ENCODE results near the gene NISCH. TPM values are rescaled to one million over a fixed set of nuclear protein-coding genes. Genes with fewer than 3 reads are reported as not detected.
A peak's percentile ranks its signal among the peaks of the same experiment; 100 is the strongest.

Gene NISCH
- total RNA-seq (2014; rRNA removed; shearing (Covaris generic)): 18.7 and 19.0 TPM in 2 replicates

- DNase-seq (ENCODE audit: low read depth): peak; percentile 86
These were observed at the start of gene NISCH for GRCh38 chr3:52455283-52456168. Gene NISCH (plus strand): TSS chr3:52455604. CDS start chr3:52455642, 38 bp downstream.

DNA sequence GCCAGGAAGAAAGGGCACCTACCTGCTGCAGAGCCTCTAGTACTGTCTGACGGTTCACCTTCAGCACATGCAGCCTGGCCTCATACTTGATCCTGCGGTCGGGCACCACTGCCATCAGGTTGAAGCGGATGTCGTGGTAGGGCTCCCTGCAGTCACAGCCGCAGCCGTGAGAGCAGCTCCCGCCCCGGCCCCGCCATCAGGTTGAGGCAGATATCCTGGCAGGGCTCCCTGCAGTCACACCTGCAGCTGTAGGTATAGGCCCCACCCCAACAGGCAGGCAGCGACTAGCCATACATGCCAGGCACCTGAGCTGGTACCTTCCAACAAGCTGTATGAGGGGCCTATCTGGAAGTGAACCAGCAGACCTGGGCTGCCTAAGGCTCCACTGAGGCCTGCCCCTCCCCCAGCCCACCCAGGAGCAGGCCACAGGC is 49.2 kb upstream of the NISCH start:
- DNase-seq (ENCODE audit: low read depth): no peak

DNA sequence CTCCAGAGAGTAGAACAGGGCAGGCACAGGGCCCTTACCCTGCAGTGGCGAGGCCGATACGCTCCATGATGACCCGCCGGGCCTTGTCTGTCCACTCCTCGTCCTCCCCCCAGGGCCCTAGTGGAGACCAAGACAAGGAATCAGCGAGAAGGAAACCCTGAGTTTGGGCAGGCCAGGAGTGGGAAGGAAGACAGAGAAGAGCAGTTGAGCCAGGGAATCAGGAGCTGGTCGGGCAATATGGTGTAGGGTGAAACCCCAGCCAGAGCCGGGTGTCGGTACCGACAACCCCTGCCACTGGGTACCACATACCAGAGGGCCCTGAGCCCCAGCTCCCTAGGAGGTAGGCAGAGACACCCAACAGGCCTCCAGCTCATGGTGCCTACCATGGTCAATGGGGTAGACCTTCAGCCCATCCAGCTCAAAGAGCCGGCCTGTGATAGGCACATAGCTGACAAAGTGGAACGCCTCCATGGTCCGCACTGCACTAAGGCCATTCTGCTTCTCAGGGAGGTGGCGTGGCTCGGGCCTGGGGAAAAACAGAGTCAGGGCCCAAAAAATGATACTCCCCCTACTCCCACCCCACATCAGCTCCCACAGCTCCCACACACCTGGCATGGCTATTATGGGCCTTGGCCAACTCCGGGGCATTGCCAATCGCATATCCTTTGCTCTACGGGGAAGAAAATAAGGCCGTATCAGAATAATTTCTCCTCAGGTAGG is 48.5 kb upstream of the NISCH start:
- DNase-seq (ENCODE audit: low read depth): no peak

DNA sequence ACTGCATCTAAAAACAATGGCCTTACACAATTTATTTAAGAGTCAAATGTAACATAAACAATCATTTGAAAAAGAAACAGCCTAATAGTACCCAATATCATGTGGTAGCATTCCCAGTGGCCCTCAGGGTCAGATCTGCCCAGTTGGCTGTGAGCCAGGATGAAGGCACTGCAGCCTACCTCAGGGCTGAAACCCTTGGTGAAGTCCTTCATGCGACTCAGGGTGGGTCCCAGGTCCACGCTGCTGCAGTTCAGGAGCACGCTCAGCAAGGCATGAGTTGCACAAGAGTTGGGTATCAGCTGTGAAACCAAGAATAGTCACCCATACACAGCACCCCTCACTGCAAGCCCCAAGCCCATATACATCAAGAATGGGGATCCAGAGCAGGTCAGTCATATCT is 47.6 kb upstream of the NISCH start:
- no peak for DNase-seq (ENCODE audit: low read depth)

GRCh38 chr3:52408466-52408865 is 46.9 kb upstream of the NISCH start:
- DNase-seq (ENCODE audit: low read depth): no peak

DNA sequence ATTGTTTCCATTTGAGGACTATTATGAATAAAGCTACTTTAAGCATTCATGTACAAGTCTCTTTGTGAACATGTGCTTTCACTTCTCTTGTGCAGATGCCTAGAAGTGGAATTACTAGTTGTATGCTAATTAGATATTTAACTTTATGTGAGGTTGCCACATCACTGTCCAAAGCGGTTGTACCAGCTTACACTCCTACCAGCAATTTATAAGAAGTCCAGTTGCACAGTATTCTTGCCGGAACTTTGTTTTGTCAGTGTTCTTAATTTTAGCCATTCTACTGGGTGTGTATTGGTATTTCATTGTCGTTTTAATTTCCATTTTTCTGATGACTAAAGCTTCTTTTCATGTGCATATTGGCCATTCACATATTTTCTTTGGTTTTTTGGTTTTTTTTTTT is 39.6 kb upstream of the NISCH start:
- no peak for DNase-seq (ENCODE audit: low read depth)

DNA sequence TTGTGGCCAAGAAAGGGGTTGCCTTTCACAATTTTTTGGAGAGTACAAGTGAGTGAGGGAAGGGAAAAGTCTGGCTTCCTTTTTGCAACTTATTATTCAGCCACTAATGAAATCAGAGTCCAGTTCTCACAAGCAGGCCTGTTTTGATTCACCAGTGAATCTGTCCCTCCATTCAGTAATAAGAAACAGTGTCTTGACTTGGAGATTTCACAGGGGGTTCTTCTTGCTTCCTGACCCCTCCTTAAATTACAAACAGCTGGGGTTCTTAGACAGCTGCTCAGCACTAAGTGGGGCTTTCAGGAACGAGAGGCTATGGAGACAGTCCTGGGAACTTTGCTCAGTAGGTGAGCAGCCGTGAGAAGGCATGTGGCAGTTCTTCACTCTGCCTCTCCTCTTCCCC is 35.0 kb upstream of the NISCH start:
- no peak for DNase-seq (ENCODE audit: low read depth)

DNA sequence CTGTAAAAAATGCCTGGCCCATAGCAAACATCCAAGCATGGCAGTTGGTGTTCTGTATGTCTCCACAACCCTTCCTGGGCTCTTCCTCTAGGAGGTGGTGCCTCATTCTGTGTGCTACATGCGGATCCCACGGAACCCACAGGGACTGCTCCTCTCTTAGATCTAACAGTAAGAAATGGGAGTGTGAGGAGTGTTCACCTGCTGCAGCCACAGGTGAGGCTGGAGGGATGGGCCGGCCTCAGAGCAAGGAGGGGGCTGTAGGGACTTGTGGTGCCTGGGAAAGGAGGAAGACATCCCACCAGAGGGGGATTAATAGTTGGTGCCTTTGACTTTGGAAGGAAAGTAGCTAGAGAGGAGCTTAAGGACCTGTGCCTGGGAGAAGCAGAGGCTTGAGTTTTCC is 32.7 kb upstream of the NISCH start:
- DNase-seq (ENCODE audit: low read depth): no peak

- DNase-seq (ENCODE audit: low read depth): no peak
These were observed 32.2 kb upstream of the NISCH start for GRCh38 chr3:52423173-52423572.

DNA sequence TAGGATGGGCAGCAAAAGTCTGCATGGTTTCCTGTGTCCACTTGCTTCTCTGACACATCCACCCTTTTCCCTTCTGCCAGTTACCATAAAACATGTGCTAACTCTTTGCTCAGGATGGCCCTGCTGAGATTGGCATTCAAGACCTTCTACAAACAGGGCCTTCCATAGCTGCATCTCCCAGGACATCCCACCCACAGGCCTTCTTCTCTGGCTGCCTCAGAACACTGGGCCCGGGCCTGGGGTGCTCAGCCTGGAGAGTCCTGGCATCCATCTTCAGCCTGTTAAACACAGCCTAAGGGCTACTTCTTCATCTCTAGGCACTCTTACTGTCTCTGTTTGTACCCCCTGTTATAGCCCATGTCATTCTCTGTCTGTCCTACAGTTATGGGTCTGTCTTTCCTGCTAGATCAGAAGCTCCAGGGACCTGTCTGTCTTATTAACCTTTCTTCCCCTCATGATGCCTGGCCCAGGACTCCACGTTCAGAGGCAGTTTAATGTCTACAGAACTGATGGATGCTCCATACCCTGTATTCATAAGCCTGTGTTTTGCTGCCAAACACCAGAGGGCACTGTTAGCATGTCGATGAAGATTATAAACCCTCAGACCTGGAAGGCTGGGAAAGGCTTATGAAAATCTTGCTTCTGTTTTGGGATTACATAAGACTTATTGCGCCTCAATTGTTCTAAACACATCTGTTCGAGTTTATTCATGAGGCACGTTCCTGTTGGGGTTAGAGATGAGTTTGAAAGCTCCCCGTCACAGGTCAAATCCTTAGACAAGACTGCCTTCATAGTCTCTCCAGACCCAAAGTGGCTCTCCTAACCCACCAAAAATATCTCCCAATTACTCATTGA is 27.0 kb upstream of the NISCH start:
- peak; percentile 51 for DNase-seq (ENCODE audit: low read depth)

GRCh38 chr3:52429031-52429430 is 26.4 kb upstream of the NISCH start:
- no peak for DNase-seq (ENCODE audit: low read depth)

DNA sequence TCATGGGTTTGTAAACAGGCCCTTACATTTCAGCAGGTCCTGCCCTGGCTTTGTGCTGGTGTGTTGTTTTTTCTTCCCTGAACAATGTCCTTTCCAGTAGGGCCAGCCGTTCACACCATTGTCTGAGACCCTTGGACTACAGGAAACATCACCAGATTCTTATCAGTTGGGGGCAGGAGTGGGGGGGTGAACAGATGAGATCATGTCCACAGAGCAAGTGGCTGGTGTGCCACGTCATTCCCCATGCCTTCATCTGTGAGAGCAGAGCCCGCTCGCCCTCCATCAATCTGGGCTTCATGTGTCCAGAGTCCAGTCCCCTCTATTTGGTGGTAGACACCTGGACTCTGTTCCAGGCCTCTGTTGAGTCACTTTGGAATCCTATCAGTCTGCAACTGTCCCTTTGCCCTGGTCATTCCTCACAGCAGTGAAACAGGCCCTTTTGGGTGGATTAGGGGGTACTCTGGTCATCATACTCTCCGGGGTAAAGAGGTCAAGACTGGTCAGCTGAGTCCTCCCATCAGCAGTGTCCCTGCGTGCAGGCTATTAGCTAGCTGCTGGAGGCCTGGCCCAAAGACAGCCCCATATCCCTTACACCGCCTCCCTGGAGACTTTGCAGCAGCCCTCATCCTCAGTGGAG is 25.5 kb upstream of the NISCH start:
- peak; percentile 66 for DNase-seq (ENCODE audit: low read depth)

- DNase-seq (ENCODE audit: low read depth): no peak
These were observed 25.0 kb upstream of the NISCH start for GRCh38 chr3:52430416-52430810.

DNA sequence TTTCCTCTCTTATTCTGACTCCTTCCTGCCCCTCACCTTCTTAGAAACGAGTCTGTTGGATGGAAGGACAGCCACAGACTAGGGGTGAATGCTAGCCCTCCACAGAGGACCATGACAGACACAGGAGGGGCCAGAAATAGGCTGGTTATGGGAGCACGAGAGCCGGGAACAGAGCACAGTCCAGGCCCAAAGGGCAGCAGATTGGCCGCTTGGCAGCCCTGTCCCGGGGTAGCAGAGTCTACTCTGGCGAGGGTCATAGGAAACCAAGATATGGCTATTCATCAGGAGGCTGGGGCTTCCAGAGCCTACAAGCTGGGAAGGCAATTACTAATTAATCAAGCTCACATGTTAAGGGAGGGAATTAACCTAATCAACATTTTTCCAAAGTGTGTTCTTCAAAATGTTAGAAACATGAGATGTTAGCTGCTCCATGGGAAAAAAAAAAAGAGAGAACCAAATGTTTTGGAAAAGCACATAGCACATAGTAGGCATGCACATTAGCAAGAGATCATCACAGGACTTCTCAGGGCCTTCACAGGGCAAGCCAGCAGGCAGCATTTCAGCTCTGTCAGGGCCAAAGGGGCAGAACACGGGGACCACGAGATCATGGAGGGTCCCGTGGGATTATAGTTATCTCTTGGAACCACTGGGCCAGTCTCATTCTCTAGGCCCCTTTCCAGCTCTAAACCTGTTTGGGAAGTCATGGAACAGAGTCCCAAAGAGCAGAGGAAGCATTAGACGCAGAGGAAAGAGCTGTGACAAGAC is 23.8 kb upstream of the NISCH start:
- no peak for DNase-seq (ENCODE audit: low read depth)

DNA sequence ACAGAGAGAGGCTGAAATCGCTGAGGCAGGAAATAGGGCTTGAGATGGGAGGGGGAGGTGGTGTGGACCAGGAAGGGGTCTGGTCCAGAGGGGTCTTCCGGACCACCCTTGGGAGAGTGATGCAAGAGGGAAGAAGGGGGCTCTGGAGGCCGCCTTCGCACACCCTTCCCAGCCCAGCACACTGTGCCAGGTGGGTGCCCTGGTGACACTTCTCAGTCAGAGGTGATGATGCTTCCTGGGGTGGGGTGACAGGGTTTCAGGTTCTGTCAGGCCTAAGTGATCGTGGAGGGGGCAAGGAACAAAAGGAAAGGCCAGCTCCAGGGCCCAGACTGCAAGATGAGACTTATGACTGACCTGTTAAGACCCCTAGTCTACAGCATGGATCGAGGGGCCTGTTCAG is 23.2 kb upstream of the NISCH start:
- DNase-seq (ENCODE audit: low read depth): no peak

- DNase-seq (ENCODE audit: low read depth): no peak
These were observed 22.7 kb upstream of the NISCH start for GRCh38 chr3:52432691-52433141.

GRCh38 chr3:52433328-52433995 is 21.9 kb upstream of the NISCH start:
- no peak for DNase-seq (ENCODE audit: low read depth)

GRCh38 chr3:52433996-52434479 is 21.4 kb upstream of the NISCH start:
- no peak for DNase-seq (ENCODE audit: low read depth)

- DNase-seq (ENCODE audit: low read depth): no peak
These were observed 20.8 kb upstream of the NISCH start for GRCh38 chr3:52434491-52435115.

Measured in Daoy (cell line).